SH-SY5Y (cell line): Measurements from ENCODE around the gene OBSCN.

Experiments
- GATA2 ChIP-seq: IDR thresholded peaks from 2 replicates; pipeline ENCODE4 v1.6.1; 2011; ENCODE audit warnings: mild to moderate bottlenecking, low read depth, low read length
- GATA3 ChIP-seq: IDR thresholded peaks from 2 replicates; pipeline ENCODE4 v1.6.1; 2011; ENCODE audit warnings: low read depth, mild to moderate bottlenecking, low read length, moderate library complexity

DNA sequence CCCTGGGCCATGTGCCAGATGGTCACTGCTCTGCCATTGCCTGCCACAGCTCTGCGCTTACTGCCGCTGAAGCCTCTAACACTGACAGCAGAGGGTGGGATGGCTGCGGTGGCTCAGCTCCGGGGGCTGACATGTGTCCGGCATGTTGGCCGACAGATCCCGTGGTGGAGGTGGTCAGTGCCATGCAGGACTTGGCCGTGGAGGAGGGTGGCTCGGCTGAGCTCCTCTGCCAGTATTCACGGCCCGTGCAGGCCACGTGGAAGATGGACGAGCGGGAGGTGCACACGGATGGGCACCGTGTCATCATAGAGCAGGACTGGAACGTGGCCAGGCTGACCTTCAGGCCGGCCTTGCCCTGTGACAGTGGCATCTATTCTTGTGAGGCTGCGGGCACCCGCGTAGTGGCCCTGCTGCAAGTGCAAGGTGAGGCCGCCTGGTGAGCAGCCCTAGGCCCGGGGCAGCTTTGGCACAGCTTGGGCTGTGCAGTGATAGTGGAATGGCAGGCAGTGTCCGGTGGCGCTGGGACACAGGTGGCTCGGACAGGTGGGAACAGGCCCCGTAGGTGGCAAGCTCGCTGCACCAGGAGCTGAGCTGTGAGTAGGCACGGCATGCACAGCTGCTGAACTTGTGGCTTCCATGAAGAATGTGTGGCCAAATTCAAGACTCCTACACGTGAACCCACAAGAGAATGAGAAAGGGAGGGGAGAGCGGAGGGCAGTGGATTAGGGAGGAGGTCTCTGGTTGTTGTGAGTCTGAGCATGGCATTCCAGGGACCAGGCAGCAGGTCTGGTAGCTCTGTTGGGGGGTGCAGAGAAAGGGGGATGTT, 107.0 kb downstream of the OBSCN start:
- TF ChIP-seq GATA3, result no peak
- TF ChIP-seq GATA2, result no peak
